ENCODE data around the gene KCNMA1.

The KCNMA1 gene

DNA sequence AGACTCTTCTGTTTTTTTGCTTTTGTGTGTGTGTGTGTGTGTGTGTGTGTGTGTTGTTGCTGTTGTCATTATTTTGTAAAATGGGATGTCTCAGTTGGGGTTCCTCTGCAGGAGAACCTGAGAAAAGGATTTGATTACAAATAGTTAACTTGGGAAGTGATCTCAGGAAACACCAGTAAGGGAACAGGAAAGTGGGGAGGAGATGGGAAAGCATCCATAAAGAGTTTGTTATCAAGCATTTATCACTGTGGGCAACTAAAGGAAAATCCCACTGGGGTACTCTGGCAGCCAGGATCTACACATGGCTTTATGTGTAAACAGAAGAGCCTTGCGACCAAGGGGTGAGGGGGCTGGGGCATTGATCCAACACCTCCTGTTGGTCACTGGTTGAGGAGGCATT lies 485.4 kb downstream of the KCNMA1 start:
- H3K27ac Mint-ChIP-seq: no peak overlapping the region
- H3K4me3 Mint-ChIP-seq: no peak overlapping the region
- H3K9me3 Mint-ChIP-seq: no peaks in the 10 kb centered on the region
- no peaks in the 10 kb centered on the region for H3K36me3 Mint-ChIP-seq (ENCODE audit: low read depth)
- ATAC-seq (no peak), DNase-seq (no peak)
- H3K27me3 Mint-ChIP-seq: peaks cover 3% of the 10 kb centered on the region
- no peaks in the 10 kb centered on the region for H3K4me1 Mint-ChIP-seq

DNA sequence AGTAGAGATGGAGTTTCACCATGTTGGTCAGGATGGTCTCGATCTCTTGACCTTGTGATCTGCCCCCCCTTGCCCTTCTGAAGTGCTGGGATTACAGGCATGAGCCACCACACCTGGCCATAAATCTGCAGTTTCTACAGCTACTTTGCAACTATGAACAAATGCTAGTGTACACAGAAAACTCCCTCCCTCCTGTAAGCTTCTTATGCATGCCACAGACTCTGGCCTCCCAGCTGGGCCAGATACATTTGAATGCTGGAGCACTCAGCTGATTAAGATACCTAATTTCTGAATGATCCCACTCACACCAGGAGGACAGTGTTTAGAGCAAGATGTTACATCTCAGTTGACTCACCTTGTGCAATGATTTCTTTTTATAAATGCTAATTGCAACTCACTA lies 486.2 kb downstream of the KCNMA1 start:
- Mint-ChIP-seq H3K4me3 (no peak overlapping the region), H3K36me3 (ENCODE audit: low read depth) (no peaks in the 10 kb centered on the region), H3K27ac (no peak overlapping the region), H3K9me3 (no peaks in the 10 kb centered on the region), H3K27me3 (peaks cover 3% of the 10 kb centered on the region), H3K4me1 (no peaks in the 10 kb centered on the region)
- no peak for DNase-seq
- ATAC-seq: no peak

DNA sequence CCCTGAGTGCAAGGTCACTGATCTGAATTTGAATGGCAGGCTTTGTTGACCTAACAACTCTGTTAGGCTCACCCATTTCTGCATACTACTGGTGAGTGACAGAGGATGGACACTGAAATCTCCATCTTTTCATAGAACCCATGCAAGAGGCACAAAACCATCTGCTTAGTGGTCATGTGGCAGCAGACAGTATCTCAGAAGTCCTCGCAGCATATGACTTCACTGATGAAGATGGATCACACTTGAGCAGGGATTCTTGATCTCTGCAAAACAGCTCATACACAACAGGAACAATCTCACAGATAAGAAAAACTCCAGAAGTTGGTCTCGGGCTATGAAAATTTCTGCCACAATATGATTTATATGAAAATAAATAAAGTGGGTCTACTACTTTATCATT lies 487.9 kb downstream of the KCNMA1 start:
- DNase-seq: no peak
- no peak overlapping the region for H3K27ac Mint-ChIP-seq
- H3K4me3 Mint-ChIP-seq: no peak overlapping the region
- no peaks in the 10 kb centered on the region for H3K4me1 Mint-ChIP-seq
- no peaks in the 10 kb centered on the region for H3K36me3 Mint-ChIP-seq (ENCODE audit: low read depth)
- no peak for ATAC-seq
- H3K9me3 Mint-ChIP-seq: no peaks in the 10 kb centered on the region
- no peaks in the 10 kb centered on the region for H3K27me3 Mint-ChIP-seq

DNA sequence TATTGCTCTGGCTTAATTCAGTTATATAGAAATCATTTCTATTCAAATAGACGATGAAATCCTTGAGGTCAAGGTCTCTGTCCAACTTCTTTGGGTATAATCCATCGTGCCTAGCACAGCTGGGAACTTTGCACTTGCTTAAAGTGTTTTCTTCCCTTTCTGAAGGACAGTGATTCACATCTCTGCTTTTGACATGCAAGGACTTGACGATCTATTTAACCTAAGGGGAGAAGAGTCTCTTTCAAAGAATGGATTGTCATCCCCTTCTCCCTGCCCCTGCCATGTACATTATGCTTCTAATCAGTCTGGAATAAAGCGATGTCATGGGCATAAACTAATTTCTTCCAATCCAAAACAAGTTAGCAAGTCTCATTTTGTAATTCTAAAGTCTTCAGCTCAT lies 488.6 kb downstream of the KCNMA1 start:
- Mint-ChIP-seq H3K4me3 (no peak overlapping the region), H3K27me3 (no peaks in the 10 kb centered on the region), H3K36me3 (ENCODE audit: low read depth) (no peaks in the 10 kb centered on the region), H3K27ac (no peak overlapping the region), H3K4me1 (no peaks in the 10 kb centered on the region), H3K9me3 (no peaks in the 10 kb centered on the region)
- DNase-seq: no peak
- no peak for ATAC-seq

DNA sequence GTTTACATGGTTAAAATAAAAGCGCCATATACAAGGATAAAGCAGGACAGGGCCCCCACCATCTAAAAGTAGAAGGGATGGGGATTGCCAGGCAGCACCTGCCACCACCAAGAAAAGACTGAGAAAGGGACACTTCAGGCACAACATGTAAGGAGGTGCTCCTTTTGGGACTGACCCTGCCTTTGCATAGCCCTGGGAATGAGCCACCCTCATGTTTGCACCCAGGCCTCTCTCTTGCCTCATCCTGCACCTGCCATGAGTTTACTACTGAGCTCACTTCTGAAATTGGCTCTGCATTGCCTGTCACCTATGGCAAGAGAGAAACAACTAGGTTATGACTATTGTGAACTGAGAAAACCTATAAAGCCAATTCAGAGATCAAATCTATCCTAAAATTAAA lies 489.7 kb downstream of the KCNMA1 start:
- H3K9me3 Mint-ChIP-seq: no peaks in the 10 kb centered on the region
- H3K27ac Mint-ChIP-seq: no peak overlapping the region
- H3K36me3 Mint-ChIP-seq (ENCODE audit: low read depth): no peaks in the 10 kb centered on the region

DNA sequence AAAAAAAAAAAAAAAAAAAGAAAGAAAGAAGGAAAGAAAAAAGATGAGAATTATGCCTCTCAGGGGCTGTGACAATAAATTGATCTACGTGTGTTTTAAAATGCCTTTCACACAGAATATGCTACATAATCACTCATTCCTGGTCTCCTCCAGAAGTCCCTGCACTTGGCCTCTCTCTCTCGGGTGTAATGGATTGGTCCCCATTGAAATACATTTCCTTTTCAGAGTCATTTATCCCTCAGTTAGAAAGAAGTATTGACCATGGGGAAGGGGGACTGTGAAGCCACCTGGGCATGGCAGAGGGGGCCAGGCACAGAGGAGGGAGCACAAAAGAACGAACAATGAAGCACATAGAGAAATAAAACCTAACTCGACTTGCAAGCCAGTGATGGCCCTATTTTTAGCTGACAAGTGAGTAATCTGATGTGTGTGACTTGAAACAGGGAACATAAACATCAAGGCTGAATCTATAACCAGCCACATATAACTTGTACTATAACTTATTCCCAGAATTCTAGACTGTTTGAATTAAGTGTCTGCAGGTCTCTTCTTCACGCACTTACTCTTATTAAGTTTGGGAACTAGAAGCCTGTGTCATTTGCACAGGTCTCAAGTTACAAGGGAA lies 490.8 kb downstream of the KCNMA1 start:
- DNase-seq (no peak), ATAC-seq (no peak)
- no peaks in the 10 kb centered on the region for H3K9me3 Mint-ChIP-seq
- H3K27ac Mint-ChIP-seq: no peak overlapping the region
- no peaks in the 10 kb centered on the region for H3K27me3 Mint-ChIP-seq
- no peaks in the 10 kb centered on the region for H3K4me1 Mint-ChIP-seq
- H3K36me3 Mint-ChIP-seq (ENCODE audit: low read depth): no peaks in the 10 kb centered on the region
- H3K4me3 Mint-ChIP-seq: no peak overlapping the region

More for the DNA sequence above, 489.7 kb downstream of the KCNMA1 start:
- DNase-seq (no peak), ATAC-seq (no peak)
- H3K4me3 Mint-ChIP-seq: no peak overlapping the region
- H3K27me3 Mint-ChIP-seq: no peaks in the 10 kb centered on the region
- no peaks in the 10 kb centered on the region for H3K4me1 Mint-ChIP-seq

DNA sequence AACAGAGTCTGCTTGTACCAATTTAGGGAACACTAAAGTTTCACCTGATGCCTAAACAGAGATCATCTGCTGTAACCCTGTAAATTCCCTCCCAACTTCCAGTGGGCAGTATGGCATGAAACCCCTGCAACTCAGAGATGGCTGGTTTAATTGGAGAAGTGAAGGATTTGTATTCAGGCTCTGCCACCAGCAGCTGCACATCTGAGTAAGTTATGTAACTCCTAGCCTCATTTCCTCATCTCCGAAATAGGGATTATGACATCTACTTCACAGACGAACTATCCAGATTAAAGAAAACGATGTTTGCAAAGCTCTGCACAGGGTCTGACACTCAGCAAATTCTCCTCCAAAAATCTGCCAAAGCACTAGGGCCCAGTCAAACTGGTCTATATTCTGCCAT lies 493.0 kb downstream of the KCNMA1 start:
- Mint-ChIP-seq H3K36me3 (ENCODE audit: low read depth) (no peaks in the 10 kb centered on the region), H3K27me3 (peaks cover 3% of the 10 kb centered on the region), H3K27ac (no peak overlapping the region), H3K4me3 (no peak overlapping the region), H3K9me3 (no peaks in the 10 kb centered on the region), H3K4me1 (no peaks in the 10 kb centered on the region)
- no peak for ATAC-seq
- DNase-seq: no peak

DNA sequence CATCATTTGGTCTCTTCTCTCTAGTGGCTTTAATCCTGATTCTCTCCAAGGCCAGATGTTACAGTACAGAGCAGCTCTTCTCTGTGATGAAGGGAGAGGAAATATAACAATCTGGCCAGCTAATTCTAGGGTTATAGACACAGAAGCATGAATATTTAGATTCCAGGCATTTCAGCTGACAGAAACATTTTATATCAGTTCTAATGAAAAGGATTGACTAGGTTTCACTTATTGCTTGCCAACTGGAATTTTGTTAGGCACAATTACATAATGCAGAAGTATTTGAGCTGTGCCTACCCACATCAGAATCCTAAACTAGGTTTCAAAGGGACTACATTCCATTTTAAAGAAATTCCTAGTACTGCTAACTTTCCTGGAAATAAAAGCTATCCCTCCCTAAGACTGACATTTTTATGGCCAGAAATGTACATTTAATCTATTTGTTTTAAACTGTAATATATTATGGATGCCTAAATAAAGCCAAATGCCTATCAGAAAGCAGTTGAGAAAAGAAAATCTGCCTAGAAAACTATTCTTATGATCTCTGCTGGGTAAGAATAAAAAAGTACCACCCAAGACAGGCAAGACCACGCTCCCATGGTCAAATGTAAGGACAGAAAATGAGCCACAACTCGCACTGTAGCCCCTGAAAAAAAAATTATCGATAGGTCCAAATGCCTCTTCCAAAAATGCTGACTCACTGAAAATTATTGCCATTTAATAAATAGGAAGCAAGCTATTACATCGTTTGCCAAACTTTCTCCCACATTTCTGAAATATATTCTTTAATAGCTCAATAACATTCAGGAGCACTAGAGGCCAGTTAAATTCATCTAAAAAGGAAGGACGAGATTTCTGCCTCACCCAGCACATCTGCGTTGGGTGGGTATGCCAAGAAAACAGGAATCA lies 498.1 kb downstream of the KCNMA1 start:
- H3K4me1 Mint-ChIP-seq: no peaks in the 10 kb centered on the region
- no peak for DNase-seq
- no peak overlapping the region for H3K27ac Mint-ChIP-seq
- H3K27me3 Mint-ChIP-seq: peaks cover 7% of the 10 kb centered on the region
- H3K4me3 Mint-ChIP-seq: no peak overlapping the region
- H3K9me3 Mint-ChIP-seq: no peaks in the 10 kb centered on the region
- ATAC-seq: no peak
- no peaks in the 10 kb centered on the region for H3K36me3 Mint-ChIP-seq (ENCODE audit: low read depth)

DNA sequence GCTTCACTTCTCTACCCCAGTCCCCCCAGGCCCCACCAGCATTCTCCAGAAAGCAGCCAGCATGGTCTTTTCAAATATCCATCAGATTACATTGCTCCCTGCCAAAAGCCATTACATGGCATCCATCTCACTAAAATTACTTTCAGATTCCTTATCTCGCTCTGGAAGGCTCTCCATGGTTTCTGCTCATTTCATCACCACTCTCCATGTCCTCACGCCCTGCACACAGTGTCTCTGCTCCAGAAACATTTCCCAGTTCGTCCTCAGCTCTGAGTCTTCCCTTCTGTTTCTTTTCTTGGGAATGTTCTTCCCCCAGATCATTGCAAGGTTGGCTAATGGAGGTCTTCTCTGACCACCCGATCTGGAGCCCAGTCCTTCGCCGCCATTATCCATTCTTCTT lies 499.1 kb downstream of the KCNMA1 start:
- ATAC-seq: no peak
- H3K4me1 Mint-ChIP-seq: no peaks in the 10 kb centered on the region
- no peak overlapping the region for H3K4me3 Mint-ChIP-seq
- H3K27me3 Mint-ChIP-seq: peaks cover 10% of the 10 kb centered on the region
- no peak overlapping the region for H3K27ac Mint-ChIP-seq
- H3K9me3 Mint-ChIP-seq: no peaks in the 10 kb centered on the region
- DNase-seq: no peak
- H3K36me3 Mint-ChIP-seq (ENCODE audit: low read depth): no peaks in the 10 kb centered on the region

DNA sequence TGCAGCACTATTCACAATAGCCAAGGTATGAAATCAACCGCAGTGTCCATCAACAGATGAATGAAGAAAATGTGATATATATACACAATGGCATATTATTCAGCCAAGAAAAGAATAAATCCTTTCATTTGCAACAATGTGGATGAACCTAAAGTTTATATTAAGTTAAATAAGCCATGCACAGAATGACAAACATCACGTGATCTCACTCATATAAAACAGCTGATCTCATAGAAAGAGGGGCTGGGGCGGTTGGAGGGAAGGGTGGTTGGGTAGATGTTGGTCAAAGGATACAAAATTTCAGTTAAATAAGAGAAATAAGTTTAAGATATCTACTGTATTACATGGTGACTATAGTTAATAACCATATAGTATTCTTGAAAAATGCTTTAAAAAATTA lies 502.1 kb downstream of the KCNMA1 start:
- peaks cover 6% of the 10 kb centered on the region for H3K27me3 Mint-ChIP-seq
- ATAC-seq (no peak), DNase-seq (no peak)
- no peak overlapping the region for H3K27ac Mint-ChIP-seq
- H3K4me1 Mint-ChIP-seq: no peaks in the 10 kb centered on the region
- no peaks in the 10 kb centered on the region for H3K9me3 Mint-ChIP-seq
- H3K4me3 Mint-ChIP-seq: no peak overlapping the region
- no peaks in the 10 kb centered on the region for H3K36me3 Mint-ChIP-seq (ENCODE audit: low read depth)

DNA sequence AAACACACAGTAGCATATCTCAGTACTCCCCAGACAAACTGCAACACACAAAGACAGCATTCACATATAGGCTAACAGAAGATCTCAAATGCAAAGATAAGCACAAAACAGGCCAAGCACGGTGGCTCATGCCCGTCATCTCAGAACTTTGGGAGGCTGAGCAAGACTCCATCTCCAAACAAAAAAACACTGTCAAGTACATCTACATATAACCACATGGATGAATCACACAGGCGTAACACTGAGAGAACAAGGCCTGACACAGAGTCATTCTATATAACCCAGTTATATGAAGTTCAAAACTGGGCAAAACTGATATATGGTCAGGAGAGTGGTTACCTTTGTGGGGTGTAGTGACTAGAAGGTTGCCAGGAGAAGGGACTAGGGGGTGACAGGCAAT lies 506.4 kb downstream of the KCNMA1 start:
- H3K4me3 Mint-ChIP-seq: no peak overlapping the region
- DNase-seq: no peak
- ATAC-seq: peak; percentile 20
- H3K27ac Mint-ChIP-seq: no peak overlapping the region
- H3K4me1 Mint-ChIP-seq: no peaks in the 10 kb centered on the region
- H3K36me3 Mint-ChIP-seq (ENCODE audit: low read depth): no peaks in the 10 kb centered on the region
- peaks cover 6% of the 10 kb centered on the region for H3K27me3 Mint-ChIP-seq
- no peaks in the 10 kb centered on the region for H3K9me3 Mint-ChIP-seq

DNA sequence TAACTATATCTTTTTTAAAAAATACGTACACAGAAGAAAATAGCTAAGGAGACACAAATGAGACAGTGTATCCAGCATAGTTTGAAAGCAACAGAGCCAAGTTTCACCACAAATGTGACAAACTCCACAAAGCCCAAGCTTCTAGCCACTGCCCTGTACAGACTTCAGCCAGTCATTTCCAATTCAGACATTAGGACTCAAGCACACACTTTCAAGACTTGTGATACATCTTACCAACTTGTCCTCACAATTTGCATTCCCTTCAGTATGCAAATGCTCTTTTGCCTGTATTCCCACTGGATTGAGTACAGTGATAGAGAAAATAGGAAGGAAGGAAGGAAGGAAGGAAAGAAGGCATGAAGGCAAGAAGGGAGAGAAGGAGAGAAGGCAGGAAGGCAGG lies 510.4 kb downstream of the KCNMA1 start:
- Mint-ChIP-seq H3K9me3 (no peaks in the 10 kb centered on the region), H3K27ac (no peak overlapping the region), H3K4me3 (no peak overlapping the region), H3K4me1 (no peaks in the 10 kb centered on the region), H3K36me3 (ENCODE audit: low read depth) (no peaks in the 10 kb centered on the region), H3K27me3 (peaks cover 4% of the 10 kb centered on the region)
- ATAC-seq (no peak), DNase-seq (no peak)

DNA sequence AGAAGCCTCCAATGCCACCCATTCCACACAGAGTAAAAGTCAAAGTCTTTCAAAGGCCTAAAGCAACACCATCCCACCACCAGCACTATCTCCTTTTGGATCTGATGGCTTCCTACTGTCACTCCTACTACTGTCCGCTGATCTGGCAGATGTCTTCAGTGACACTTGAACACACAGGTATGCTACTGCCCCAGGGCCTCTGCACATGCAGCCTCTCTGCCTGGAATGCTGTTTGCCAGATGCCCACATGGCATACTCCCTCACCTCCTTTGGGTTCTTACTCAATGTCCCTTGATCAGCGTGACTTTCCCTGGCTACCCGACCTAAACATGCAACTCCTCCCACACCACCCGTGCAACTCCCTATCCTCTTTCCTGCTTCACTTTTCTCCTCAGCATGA lies 512.4 kb downstream of the KCNMA1 start:
- no peaks in the 10 kb centered on the region for H3K9me3 Mint-ChIP-seq
- DNase-seq (no peak), ATAC-seq (no peak)
- no peak overlapping the region for H3K4me3 Mint-ChIP-seq
- no peaks in the 10 kb centered on the region for H3K36me3 Mint-ChIP-seq (ENCODE audit: low read depth)
- H3K27ac Mint-ChIP-seq: no peak overlapping the region
- H3K27me3 Mint-ChIP-seq: peaks cover 7% of the 10 kb centered on the region
- H3K4me1 Mint-ChIP-seq: no peaks in the 10 kb centered on the region

DNA sequence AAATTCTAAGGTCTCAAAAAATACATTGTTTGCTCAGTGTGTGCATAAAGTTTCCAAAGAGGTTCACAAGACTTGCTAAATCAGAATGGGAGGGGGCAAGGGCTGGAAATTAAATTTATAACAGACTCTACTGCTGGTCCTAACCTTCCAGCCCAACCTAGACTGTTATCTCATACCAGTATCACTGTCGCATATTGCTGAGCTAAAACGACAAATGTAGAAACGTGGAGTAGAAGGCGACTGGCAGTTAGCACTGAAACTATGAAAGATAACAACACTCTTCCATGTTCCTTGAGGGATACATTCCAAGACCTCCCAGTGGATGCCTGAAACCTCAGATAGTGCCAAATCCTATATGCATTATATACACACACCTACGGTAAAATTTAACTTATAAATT lies 514.3 kb downstream of the KCNMA1 start:
- Mint-ChIP-seq H3K27ac (no peak overlapping the region), H3K36me3 (ENCODE audit: low read depth) (no peaks in the 10 kb centered on the region), H3K27me3 (peaks cover 14% of the 10 kb centered on the region), H3K4me3 (no peak overlapping the region), H3K9me3 (no peaks in the 10 kb centered on the region), H3K4me1 (no peaks in the 10 kb centered on the region)
- DNase-seq: no peak
- ATAC-seq: no peak

DNA sequence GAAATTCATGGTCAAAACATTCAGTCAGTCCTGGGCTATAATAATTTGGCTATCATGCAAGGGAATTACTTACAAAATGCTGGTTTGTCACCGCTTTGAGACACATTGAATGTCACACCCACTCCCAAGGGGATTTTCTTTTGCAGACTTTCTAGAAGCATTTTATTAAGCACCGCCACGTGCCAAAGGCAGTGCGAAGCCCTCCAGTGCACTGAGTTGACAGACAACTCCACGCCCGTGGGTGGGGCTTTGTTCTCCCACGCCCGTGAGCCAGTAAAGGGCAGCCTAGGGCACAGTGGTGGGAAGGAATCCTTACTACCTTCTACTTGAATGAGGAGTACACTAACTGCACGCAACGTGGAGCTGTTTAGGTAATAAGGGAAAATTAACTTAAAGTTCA lies 515.8 kb downstream of the KCNMA1 start:
- no peak for DNase-seq
- H3K27me3 Mint-ChIP-seq: peaks cover 10% of the 10 kb centered on the region
- no peak for ATAC-seq
- no peaks in the 10 kb centered on the region for H3K4me1 Mint-ChIP-seq
- no peak overlapping the region for H3K4me3 Mint-ChIP-seq
- H3K27ac Mint-ChIP-seq: no peak overlapping the region
- H3K9me3 Mint-ChIP-seq: no peaks in the 10 kb centered on the region
- H3K36me3 Mint-ChIP-seq (ENCODE audit: low read depth): no peaks in the 10 kb centered on the region
